ENCODE measurements around the gene HS2ST1. TPM values are rescaled to one million over a fixed set of nuclear protein-coding genes. Genes with fewer than 3 reads are reported as not detected.

Gene HS2ST1
- total and polyA plus RNA-seq, 2 experiments from 2014 or later = 6.7 to 17.1 TPM

- TF ChIP-seq, protein P1, sequence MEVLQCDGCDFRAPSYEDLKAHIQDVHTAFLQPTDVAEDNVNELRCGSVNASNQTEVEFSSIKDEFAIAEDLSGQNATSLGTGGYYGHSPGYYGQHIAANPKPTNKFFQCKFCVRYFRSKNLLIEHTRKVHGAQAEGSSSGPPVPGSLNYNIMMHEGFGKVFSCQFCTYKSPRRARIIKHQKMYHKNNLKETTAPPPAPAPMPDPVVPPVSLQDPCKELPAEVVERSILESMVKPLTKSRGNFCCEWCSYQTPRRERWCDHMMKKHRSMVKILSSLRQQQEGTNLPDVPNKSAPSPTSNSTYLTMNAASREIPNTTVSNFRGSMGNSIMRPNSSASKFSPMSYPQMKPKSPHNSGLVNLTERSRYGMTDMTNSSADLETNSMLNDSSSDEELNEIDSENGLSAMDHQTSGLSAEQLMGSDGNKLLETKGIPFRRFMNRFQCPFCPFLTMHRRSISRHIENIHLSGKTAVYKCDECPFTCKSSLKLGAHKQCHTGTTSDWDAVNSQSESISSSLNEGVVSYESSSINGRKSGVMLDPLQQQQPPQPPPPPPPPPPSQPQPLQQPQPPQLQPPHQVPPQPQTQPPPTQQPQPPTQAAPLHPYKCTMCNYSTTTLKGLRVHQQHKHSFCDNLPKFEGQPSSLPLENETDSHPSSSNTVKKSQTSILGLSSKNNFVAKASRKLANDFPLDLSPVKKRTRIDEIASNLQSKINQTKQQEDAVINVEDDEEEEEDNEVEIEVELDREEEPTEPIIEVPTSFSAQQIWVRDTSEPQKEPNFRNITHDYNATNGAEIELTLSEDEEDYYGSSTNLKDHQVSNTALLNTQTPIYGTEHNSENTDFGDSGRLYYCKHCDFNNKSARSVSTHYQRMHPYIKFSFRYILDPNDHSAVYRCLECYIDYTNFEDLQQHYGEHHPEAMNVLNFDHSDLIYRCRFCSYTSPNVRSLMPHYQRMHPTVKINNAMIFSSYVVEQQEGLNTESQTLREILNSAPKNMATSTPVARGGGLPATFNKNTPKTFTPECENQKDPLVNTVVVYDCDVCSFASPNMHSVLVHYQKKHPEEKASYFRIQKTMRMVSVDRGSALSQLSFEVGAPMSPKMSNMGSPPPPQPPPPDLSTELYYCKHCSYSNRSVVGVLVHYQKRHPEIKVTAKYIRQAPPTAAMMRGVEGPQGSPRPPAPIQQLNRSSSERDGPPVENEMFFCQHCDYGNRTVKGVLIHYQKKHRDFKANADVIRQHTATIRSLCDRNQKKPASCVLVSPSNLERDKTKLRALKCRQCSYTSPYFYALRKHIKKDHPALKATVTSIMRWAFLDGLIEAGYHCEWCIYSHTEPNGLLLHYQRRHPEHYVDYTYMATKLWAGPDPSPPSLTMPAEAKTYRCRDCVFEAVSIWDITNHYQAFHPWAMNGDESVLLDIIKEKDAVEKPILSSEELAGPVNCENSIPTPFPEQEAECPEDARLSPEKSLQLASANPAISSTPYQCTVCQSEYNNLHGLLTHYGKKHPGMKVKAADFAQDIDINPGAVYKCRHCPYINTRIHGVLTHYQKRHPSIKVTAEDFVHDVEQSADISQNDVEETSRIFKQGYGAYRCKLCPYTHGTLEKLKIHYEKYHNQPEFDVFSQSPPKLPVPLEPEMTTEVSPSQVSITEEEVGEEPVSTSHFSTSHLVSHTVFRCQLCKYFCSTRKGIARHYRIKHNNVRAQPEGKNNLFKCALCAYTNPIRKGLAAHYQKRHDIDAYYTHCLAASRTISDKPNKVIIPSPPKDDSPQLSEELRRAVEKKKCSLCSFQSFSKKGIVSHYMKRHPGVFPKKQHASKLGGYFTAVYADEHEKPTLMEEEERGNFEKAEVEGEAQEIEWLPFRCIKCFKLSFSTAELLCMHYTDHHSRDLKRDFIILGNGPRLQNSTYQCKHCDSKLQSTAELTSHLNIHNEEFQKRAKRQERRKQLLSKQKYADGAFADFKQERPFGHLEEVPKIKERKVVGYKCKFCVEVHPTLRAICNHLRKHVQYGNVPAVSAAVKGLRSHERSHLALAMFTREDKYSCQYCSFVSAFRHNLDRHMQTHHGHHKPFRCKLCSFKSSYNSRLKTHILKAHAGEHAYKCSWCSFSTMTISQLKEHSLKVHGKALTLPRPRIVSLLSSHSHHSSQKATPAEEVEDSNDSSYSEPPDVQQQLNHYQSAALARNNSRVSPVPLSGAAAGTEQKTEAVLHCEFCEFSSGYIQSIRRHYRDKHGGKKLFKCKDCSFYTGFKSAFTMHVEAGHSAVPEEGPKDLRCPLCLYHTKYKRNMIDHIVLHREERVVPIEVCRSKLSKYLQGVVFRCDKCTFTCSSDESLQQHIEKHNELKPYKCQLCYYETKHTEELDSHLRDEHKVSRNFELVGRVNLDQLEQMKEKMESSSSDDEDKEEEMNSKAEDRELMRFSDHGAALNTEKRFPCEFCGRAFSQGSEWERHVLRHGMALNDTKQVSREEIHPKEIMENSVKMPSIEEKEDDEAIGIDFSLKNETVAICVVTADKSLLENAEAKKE (CRISPR knock-in tag; IDR thresholded peaks at IDR 0.05) = no peak
- TF ChIP-seq ZNF114 (CRISPR knock-in tag; IDR thresholded peaks at IDR 0.05) = no peak
- no peak for TF ChIP-seq POLR2AphosphoS5 (IDR thresholded peaks at IDR 0.05; ENCODE audit: low read depth)
- TF ChIP-seq ZNF331 (CRISPR knock-in tag; IDR thresholded peaks at IDR 0.05; ENCODE audit: low read depth) = no peak
- no peak for TF ChIP-seq CREB1 (CRISPR knock-in tag; IDR thresholded peaks at IDR 0.05; ENCODE audit: low read depth)
These were observed 28.3 kb downstream of the HS2ST1 start (continued) for GRCh38 chr1:86942743-86943142.

GRCh38 chr1:86948212-86948611 is 33.8 kb downstream of the HS2ST1 start:
- Mint-ChIP-seq H3K9me3 (no peaks in the 10 kb centered on the region), H3K27ac (no peak overlapping the region), H3K27me3 (ENCODE audit: insufficient read depth, low read depth, poor library complexity) (no peaks in the 10 kb centered on the region), H3K36me3 (ENCODE audit: low read depth) (0 out of 3 replicates have a peak, but pooled peaks cover 2% of the 10 kb centered on the region), H3K4me1 (peaks cover 19% of the 10 kb centered on the region), H3K4me3 (no peak overlapping the region)
- no peaks in the 10 kb centered on the region for H3K9me2 ChIP-seq (ENCODE audit: insufficient read depth)
- peaks cover 9% of the 10 kb centered on the region for H4K20me1 ChIP-seq (replicated peaks; ENCODE audit: insufficient read depth)
- no peak overlapping the region for H3K27ac ChIP-seq (ENCODE audit: low read depth)
- peaks cover 99% of the 10 kb centered on the region for H3K79me2 ChIP-seq (replicated peaks; ENCODE audit: insufficient read depth)
- H3K4me3 ChIP-seq = no peak overlapping the region
- no peaks in the 10 kb centered on the region for H3K36me3 ChIP-seq (ENCODE audit: insufficient read depth)
- H3K27me3 ChIP-seq (ENCODE audit: insufficient read depth) = no peaks in the 10 kb centered on the region
- ATAC-seq (no peak), DNase-seq (ENCODE audit: low spot score) (no peak)
- TF ChIP-seq STAT1 (IDR thresholded peaks at IDR 0.05; ENCODE audit: unreplicated experiment) = no peak
- no peak for TF ChIP-seq ZNF114 (CRISPR knock-in tag; IDR thresholded peaks at IDR 0.05)
- no peak overlapping the region for H2AFZ ChIP-seq
- peaks cover 15% of the 10 kb centered on the region for H3K4me1 ChIP-seq (ENCODE audit: insufficient read depth)
- H3K4me2 ChIP-seq = no peak overlapping the region
- no peaks in the 10 kb centered on the region for H3F3A ChIP-seq (replicated peaks; ENCODE audit: low read depth)
